OCI-LY1 (cell line): ENCODE data around the gene PRPS1.
"Not testable (repeated sequence)": the region's sequence is repeated elsewhere in the genome, so short reads cannot be mapped to it uniquely, and the experiment has no call there.

Source experiments
- H2AFZ ChIP-seq: fragments of 200-600 bp; sonication (generic), shearing (Covaris generic); 2 replicates; pipeline ENCODE4 v1.6.0; 2014; ENCODE audit warnings: antibody characterized with exemption, mild to moderate bottlenecking, low read length
- H3F3A ChIP-seq: fragments of 200-600 bp; sonication (generic), shearing (Covaris generic); 2 replicates; pipeline ENCODE4 v1.6.0; 2014; ENCODE audit warnings: mild to moderate bottlenecking, antibody characterized with exemption, low read length, moderate library complexity; ENCODE audit not compliant: insufficient read depth
- H3K27ac ChIP-seq: fragments of 200-600 bp; sonication (generic); 2 replicates; pipeline ENCODE4 v1.5.1; 2014; ENCODE audit warnings: low read length, mixed run types, mild to moderate bottlenecking, low read depth; ENCODE audit not compliant: poor library complexity, severe bottlenecking
- H3K27me3 ChIP-seq: fragments of 200-600 bp; sonication (generic); 2 replicates; pipeline ENCODE4 v1.6.0; 2014; ENCODE audit warnings: antibody characterized with exemption, mild to moderate bottlenecking, low read length, moderate library complexity; ENCODE audit not compliant: insufficient read depth
- H3K36me3 ChIP-seq: fragments of 200-600 bp; sonication (generic); 2 replicates; pipeline ENCODE4 v1.6.1; 2014; ENCODE audit warnings: mild to moderate bottlenecking, antibody characterized with exemption, low read length, moderate library complexity, mixed read lengths; ENCODE audit not compliant: insufficient read depth
- H3K4me1 ChIP-seq: fragments of 200-600 bp; sonication (generic); 2 replicates; pipeline ENCODE4 v1.5.1; 2014; ENCODE audit warnings: mild to moderate bottlenecking, low read length, moderate library complexity; ENCODE audit not compliant: insufficient read depth, severe bottlenecking
- H3K4me2 ChIP-seq: fragments of 200-600 bp; sonication (generic), shearing (Covaris generic); 2 replicates; pipeline ENCODE4 v1.6.1; 2014; ENCODE audit warnings: low read length
- H3K4me3 ChIP-seq: fragments of 200-600 bp; sonication (generic); 2 replicates; pipeline ENCODE4 v1.5.1; 2014; ENCODE audit warnings: low read length, low read depth, mild to moderate bottlenecking, mixed read lengths; ENCODE audit not compliant: poor library complexity, severe bottlenecking
- H3K79me2 ChIP-seq: fragments of 200-600 bp; shearing (Covaris generic); 2 replicates; pipeline ENCODE4 v1.6.1; 2016; ENCODE audit warnings: mixed run types, low read length, mixed read lengths; ENCODE audit not compliant: insufficient read depth
- H3K9ac ChIP-seq: fragments of 200-600 bp; sonication (generic), shearing (Covaris generic); 2 replicates; pipeline ENCODE4 v1.6.1; 2014; ENCODE audit warnings: mild to moderate bottlenecking, low read length, mixed read lengths
- H3K9me2 ChIP-seq: fragments of 200-600 bp; sonication (generic), shearing (Covaris generic); 2 replicates; pipeline ENCODE4 v1.6.1; 2014; ENCODE audit warnings: low read depth, mild to moderate bottlenecking, low read length, mixed read lengths
- H3K9me3 ChIP-seq: fragments of 200-600 bp; shearing (Covaris generic); 2 replicates; pipeline ENCODE4 v1.6.1; 2014; ENCODE audit warnings: low read length, mixed read lengths
- H4K20me1 ChIP-seq: fragments of 200-600 bp; sonication (generic), shearing (Covaris generic); 2 replicates; pipeline ENCODE4 v1.6.0; 2016; ENCODE audit warnings: mild to moderate bottlenecking, low read length; ENCODE audit not compliant: insufficient read depth
- EZH2 ChIP-seq: fragments of 200-600 bp; sonication (generic), shearing (Covaris generic); IDR thresholded peaks from 2 replicates; pipeline ENCODE4 v1.8.0; 2017; ENCODE audit warnings: borderline replicate concordance, mixed run types, mild to moderate bottlenecking, antibody characterized with exemption, low read length, moderate library complexity, mixed read lengths
- TF ChIP-seq, protein P1 (sequence below): fragments of 200-600 bp; sonication (generic), shearing (Covaris generic); IDR thresholded peaks from 2 replicates; pipeline ENCODE4 v1.5.1; 2017; ENCODE audit warnings: mild to moderate bottlenecking, antibody characterized with exemption, low read length, moderate library complexity, mixed read lengths

PRPS1 gene

DNA sequence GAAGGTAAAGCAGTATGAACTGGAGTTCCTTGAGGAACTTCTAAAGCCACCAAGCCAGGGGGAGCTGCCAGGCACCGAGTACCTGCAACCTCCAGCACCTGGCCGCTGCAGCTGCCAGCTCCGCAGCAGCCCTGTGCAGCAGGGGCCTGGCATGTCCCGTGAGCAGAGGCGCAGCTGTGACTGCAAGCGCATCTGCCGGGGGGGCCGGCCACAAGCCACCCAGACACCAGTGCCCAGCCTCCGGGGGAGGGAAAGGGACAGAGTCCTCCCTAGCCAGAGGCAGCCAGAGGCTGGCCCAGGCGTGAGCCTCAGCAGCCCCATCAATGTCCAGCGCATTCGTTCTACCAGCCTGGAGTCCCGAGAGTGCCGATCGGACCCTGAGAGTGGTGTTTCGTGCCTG lies 26.6 kb upstream of the PRPS1 start:
- Histone ChIP-seq H3K27me3 (no peaks in the 10 kb centered on the region), H3K79me2 (no peaks in the 10 kb centered on the region), H3K9me2 (no peaks in the 10 kb centered on the region), H3F3A (no peaks in the 10 kb centered on the region), H3K4me2 (no peak overlapping the region), H4K20me1 (no peaks in the 10 kb centered on the region), H3K4me1 (no peaks in the 10 kb centered on the region), H3K27ac (no peak overlapping the region), H3K9ac (no peak overlapping the region), H2AFZ (no peak overlapping the region), H3K4me3 (no peak overlapping the region), H3K9me3 (no peaks in the 10 kb centered on the region), H3K36me3 (no peaks in the 10 kb centered on the region)
- TF ChIP-seq, protein P1, sequence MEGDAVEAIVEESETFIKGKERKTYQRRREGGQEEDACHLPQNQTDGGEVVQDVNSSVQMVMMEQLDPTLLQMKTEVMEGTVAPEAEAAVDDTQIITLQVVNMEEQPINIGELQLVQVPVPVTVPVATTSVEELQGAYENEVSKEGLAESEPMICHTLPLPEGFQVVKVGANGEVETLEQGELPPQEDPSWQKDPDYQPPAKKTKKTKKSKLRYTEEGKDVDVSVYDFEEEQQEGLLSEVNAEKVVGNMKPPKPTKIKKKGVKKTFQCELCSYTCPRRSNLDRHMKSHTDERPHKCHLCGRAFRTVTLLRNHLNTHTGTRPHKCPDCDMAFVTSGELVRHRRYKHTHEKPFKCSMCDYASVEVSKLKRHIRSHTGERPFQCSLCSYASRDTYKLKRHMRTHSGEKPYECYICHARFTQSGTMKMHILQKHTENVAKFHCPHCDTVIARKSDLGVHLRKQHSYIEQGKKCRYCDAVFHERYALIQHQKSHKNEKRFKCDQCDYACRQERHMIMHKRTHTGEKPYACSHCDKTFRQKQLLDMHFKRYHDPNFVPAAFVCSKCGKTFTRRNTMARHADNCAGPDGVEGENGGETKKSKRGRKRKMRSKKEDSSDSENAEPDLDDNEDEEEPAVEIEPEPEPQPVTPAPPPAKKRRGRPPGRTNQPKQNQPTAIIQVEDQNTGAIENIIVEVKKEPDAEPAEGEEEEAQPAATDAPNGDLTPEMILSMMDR: no peak
- TF ChIP-seq EZH2: no peak

DNA sequence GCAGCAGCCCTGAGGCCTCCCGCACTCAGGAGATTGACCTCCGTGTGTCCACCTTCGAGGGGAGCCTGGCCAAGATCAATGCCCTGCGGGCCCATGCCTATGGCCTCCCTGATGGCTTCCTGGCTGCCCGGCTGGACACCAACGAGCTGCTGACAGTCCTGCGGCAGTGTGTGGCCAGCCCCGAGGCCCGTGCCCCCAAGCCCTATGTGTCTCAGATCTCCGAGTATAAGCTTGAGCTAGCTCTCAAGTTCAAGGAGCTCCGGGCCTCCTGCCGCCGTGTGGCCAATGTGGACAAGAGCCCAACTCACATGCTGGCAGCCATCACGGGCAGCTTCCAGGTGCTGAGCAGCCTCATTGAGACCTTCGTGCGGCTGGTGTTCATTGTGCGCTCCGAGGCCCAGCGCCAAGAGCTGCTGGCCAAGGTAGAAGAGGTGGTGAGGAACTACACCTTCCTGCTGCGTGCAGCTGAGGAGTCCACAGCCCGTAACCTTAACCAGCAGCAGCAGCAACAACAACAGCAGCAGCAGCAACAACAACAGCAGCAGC lies 25.5 kb upstream of the PRPS1 start:
- Histone ChIP-seq H3K4me3 (no peak overlapping the region), H3K4me1 (no peaks in the 10 kb centered on the region), H2AFZ (no peak overlapping the region), H3K9ac (no peak overlapping the region), H3F3A (no peaks in the 10 kb centered on the region), H3K27ac (no peak overlapping the region), H3K36me3 (no peaks in the 10 kb centered on the region), H4K20me1 (no peaks in the 10 kb centered on the region), H3K27me3 (no peaks in the 10 kb centered on the region), H3K9me2 (no peaks in the 10 kb centered on the region), H3K9me3 (no peaks in the 10 kb centered on the region), H3K79me2 (no peaks in the 10 kb centered on the region), H3K4me2 (no peak overlapping the region)
- TF ChIP-seq EZH2: no peak
- TF ChIP-seq, protein P1: no peak

GRCh38 chrX:107603429-107604159 lies 24.7 kb upstream of the PRPS1 start:
- H3K9ac ChIP-seq: no peak overlapping the region
- no peaks in the 10 kb centered on the region for H4K20me1 ChIP-seq
- H3K4me2 ChIP-seq: no peak overlapping the region
- H3F3A ChIP-seq: no peaks in the 10 kb centered on the region
- no peaks in the 10 kb centered on the region for H3K9me3 ChIP-seq
- H3K4me3 ChIP-seq: no peak overlapping the region
- no peaks in the 10 kb centered on the region for H3K27me3 ChIP-seq
- no peaks in the 10 kb centered on the region for H3K36me3 ChIP-seq
- H3K27ac ChIP-seq: no peak overlapping the region
- no peaks in the 10 kb centered on the region for H3K79me2 ChIP-seq
- TF ChIP-seq EZH2: no peak
- TF ChIP-seq, protein P1: no peak
- H2AFZ ChIP-seq: no peak overlapping the region
- no peaks in the 10 kb centered on the region for H3K9me2 ChIP-seq
- H3K4me1 ChIP-seq: no peaks in the 10 kb centered on the region

DNA sequence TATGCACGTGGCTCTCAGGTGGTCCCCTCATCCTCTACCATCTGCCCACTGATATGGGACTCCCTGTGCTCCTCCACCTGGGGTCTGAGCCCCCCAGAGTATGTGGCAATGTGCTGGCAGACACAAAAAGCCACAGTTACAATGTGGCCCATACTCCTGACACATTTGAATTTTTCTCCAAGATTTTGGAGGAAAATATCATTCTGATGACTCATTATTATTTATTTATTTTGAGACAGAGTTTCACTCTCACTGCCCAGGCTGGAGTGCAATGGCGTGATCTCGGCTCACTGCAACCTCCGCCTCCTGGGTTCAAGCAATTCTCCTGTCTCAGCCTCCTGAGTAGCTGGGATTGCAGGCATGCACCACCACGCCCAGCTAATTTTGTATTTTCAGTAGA lies 19.2 kb upstream of the PRPS1 start:
- not testable (repeated sequence) for H3K9ac ChIP-seq, H4K20me1 ChIP-seq, H2AFZ ChIP-seq, H3K79me2 ChIP-seq, H3K27ac ChIP-seq, H3K9me2 ChIP-seq, H3K4me1 ChIP-seq, H3K36me3 ChIP-seq, H3K4me3 ChIP-seq, H3K4me2 ChIP-seq, H3K9me3 ChIP-seq, H3K27me3 ChIP-seq, H3F3A ChIP-seq
